NB4 (cell line): Measurements from ENCODE around the gene MYOC.

Experiments
- CTCF ChIP-seq: IDR thresholded peaks from one replicate; pipeline ENCODE4 v1.5.1; 2012; ENCODE audit warnings: low read depth, low read length
- MAX ChIP-seq: IDR thresholded peaks from 2 replicates; pipeline ENCODE4 v1.6.1; 2011; ENCODE audit warnings: low read depth, low read length
- POLR2A ChIP-seq: IDR thresholded peaks from 2 replicates; pipeline ENCODE4 v1.6.1; 2011; ENCODE audit warnings: mild to moderate bottlenecking; ENCODE audit not compliant: insufficient read length; ENCODE audit errors: extremely low read depth

DNA sequence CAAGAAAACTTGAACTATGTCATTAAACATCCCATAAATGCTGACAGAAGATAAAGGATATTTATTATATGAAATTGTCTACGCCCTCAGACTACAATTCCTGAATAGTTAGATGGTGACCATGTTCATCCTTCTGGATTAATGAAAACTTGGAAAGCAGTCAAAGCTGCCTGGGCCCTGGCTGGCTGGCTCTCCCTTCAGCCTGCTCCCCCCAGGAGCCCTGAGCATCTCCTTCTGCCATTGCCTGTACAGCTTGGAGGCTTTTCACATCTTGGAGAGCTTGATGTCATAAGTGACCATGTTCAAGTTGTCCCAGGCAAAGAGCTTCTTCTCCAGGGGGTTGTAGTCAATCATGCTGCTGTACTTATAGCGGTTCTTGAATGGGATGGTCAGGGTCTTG is 16.8 kb downstream of the MYOC start:
- TF ChIP-seq CTCF: no peak
- no peak for TF ChIP-seq POLR2A
- TF ChIP-seq MAX: no peak
